PFSK-1 (cell line): ENCODE data around the gene ZNF879.

ENCODE experiments used
- FOXP2 ChIP-seq: optimal IDR thresholded peaks from 2 replicates; pipeline ENCODE3; 2011; ENCODE audit warnings: borderline replicate concordance, control low read depth, inconsistent platforms; ENCODE audit not compliant: insufficient read depth; ENCODE audit errors: extremely low read length, extremely low read depth
- POLR2AphosphoS5 ChIP-seq: IDR thresholded peaks from 2 replicates; pipeline ENCODE4 v1.6.1; 2012; ENCODE audit warnings: low read depth, mild to moderate bottlenecking, control low read depth, low read length, moderate library complexity
- SIN3A ChIP-seq: IDR thresholded peaks from 2 replicates; pipeline ENCODE4 v1.6.1; 2012; ENCODE audit warnings: mild to moderate bottlenecking, low read length, moderate library complexity, borderline replicate concordance; ENCODE audit not compliant: insufficient read depth
- TAF1 ChIP-seq: IDR thresholded peaks from 2 replicates; pipeline ENCODE4 v1.6.1; 2012; ENCODE audit warnings: low read length, control low read depth, borderline replicate concordance; ENCODE audit not compliant: insufficient read depth
- TF ChIP-seq, protein P1 (sequence below), 2 experiments: IDR thresholded peaks; 2 replicates each; pipeline versions ENCODE4 v1.6.1 to v1.8.0; 2011 to 2012; ENCODE audit warnings: low read depth in 2 of 2, low read length in 2 of 2, control low read depth in 1 of 2, inconsistent platforms in 1 of 2, mild to moderate bottlenecking in 1 of 2, moderate library complexity in 1 of 2; ENCODE audit not compliant: insufficient read depth in 1 of 2

The ZNF879 gene

DNA sequence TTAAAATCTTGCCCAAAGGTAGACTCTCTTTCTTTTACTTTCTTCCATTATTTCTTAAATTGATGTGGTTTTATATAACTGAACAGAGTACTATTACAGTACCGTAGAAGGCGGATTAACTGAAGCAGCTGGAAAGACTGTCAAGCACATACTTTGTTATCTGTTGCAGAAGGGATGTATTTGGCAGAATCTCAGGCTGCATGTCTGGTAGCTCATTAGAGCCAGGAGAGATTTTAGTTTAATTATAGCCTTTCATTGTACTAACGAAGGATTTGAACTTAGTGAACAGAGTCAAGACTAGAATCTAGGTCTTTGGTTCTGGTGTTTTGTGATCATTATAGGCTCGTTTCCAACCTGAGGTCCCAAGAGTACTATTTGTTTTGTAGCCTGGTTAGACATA is 57.1 kb downstream of the ZNF879 start:
- TF ChIP-seq POLR2AphosphoS5 (no peak), TAF1 (no peak), SIN3A (no peak), FOXP2 (no peak)
- TF ChIP-seq, protein P1, sequence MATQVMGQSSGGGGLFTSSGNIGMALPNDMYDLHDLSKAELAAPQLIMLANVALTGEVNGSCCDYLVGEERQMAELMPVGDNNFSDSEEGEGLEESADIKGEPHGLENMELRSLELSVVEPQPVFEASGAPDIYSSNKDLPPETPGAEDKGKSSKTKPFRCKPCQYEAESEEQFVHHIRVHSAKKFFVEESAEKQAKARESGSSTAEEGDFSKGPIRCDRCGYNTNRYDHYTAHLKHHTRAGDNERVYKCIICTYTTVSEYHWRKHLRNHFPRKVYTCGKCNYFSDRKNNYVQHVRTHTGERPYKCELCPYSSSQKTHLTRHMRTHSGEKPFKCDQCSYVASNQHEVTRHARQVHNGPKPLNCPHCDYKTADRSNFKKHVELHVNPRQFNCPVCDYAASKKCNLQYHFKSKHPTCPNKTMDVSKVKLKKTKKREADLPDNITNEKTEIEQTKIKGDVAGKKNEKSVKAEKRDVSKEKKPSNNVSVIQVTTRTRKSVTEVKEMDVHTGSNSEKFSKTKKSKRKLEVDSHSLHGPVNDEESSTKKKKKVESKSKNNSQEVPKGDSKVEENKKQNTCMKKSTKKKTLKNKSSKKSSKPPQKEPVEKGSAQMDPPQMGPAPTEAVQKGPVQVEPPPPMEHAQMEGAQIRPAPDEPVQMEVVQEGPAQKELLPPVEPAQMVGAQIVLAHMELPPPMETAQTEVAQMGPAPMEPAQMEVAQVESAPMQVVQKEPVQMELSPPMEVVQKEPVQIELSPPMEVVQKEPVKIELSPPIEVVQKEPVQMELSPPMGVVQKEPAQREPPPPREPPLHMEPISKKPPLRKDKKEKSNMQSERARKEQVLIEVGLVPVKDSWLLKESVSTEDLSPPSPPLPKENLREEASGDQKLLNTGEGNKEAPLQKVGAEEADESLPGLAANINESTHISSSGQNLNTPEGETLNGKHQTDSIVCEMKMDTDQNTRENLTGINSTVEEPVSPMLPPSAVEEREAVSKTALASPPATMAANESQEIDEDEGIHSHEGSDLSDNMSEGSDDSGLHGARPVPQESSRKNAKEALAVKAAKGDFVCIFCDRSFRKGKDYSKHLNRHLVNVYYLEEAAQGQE (IDR thresholded peaks at IDR 0.05; ENCODE audit: insufficient read depth in 1 of 2, low read depth in 2 of 2, low read length in 2 of 2), result no peak
